PC-3 (cell line): Measurements from ENCODE around the gene TNXB.

ENCODE experiments used
- CTCF ChIP-seq: fragments of 300-600 bp; sonication (generic); conservative IDR thresholded peaks from 2 replicates; pipeline ENCODE4 v1.5.1; 2017; ENCODE audit warnings: antibody characterized with exemption, low read depth, mild to moderate bottlenecking, low read length
- EZH2 ChIP-seq: fragments of 300-600 bp; sonication (generic); IDR thresholded peaks from one replicate; pipeline ENCODE4 v1.6.1; 2017; ENCODE audit warnings: antibody characterized with exemption, mild to moderate bottlenecking, low read length; ENCODE audit not compliant: unreplicated experiment

GRCh38 chr6:32050562-32050961 is 58.6 kb downstream of the TNXB start:
- TF ChIP-seq CTCF, result no peak
- no peak for TF ChIP-seq EZH2
